Testis (tissue), 2 donors: ENCODE results near the gene BIK.

Experiments
- POLR2A ChIP-seq: fragments of 450-650 bp; IDR thresholded peaks from one replicate; pipeline ENCODE4 v1.6.1; 2017; ENCODE audit warnings: antibody characterized with exemption, mild to moderate bottlenecking, moderate library complexity
- TF ChIP-seq, protein P1 (sequence below), 3 experiments: fragments of 450-650 bp in 2 of 3; fragments of 200-600 bp in 1 of 3; sonication (generic) in 1 of 3; IDR thresholded peaks; one replicate each; pipeline ENCODE4 v1.5.1; 2016 to 2019; ENCODE audit warnings: antibody characterized with exemption in 3 of 3, mild to moderate bottlenecking in 2 of 3, moderate library complexity in 1 of 3

DNA sequence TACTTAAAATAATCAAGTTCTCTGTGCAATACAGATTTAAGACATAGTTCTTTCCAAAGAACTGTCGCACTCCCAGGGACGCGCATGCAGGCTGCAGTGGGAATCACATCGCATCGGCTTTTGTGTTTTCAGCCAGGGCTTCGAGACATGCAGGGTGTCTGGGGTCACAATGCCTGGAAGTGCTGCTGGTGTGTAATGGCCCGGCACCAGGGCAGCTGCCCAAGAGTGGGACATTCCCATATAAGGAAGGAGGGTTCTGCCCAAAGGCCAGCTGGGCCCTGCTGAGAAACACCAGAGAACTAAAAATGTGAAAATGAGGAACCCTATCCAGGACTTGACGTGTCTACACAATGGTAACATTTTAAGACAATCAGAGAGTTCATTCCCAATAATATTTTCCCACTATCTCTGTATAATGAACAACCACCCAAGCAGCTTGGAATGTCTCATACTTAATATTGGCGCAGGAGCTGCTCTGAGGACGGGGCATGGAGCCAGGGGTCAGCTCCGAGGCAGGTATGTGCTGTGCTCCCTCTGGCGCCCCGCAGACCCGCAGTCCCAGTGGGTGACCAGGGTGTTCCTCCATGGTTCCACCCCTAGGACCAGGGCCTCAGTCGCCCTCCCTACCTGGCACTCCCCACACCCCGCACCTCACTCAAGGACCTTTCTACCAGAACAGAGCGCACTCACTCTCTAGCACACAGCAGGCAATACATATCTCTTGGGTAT lies 21.4 kb downstream of the BIK start:
- TF ChIP-seq POLR2A = no peak
- TF ChIP-seq, protein P1, sequence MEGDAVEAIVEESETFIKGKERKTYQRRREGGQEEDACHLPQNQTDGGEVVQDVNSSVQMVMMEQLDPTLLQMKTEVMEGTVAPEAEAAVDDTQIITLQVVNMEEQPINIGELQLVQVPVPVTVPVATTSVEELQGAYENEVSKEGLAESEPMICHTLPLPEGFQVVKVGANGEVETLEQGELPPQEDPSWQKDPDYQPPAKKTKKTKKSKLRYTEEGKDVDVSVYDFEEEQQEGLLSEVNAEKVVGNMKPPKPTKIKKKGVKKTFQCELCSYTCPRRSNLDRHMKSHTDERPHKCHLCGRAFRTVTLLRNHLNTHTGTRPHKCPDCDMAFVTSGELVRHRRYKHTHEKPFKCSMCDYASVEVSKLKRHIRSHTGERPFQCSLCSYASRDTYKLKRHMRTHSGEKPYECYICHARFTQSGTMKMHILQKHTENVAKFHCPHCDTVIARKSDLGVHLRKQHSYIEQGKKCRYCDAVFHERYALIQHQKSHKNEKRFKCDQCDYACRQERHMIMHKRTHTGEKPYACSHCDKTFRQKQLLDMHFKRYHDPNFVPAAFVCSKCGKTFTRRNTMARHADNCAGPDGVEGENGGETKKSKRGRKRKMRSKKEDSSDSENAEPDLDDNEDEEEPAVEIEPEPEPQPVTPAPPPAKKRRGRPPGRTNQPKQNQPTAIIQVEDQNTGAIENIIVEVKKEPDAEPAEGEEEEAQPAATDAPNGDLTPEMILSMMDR (IDR thresholded peaks at IDR 0.05) = no peak
